WTC11 (cell line): ENCODE results near the gene PRKACB. TPM values are rescaled to one million over a fixed set of nuclear protein-coding genes. Genes with fewer than 3 reads are reported as not detected.

ENCODE experiments used
- ATAC-seq: fragments of 200-7000 bp; cut with Tn5 transposase; 2 replicates; pipeline ENCODE4 v1.10.0; 2021; ENCODE audit warnings: mild to moderate bottlenecking, moderate library complexity
- CTCF ChIA-PET: fragments of 300-600 bp; sonication (Branson Sonifier 250); formaldehyde crosslinking; loops from one replicate; lab custom pipeline; 2021; ENCODE audit warnings: antibody characterized with exemption; lab: Charles Lee
- POLR2A ChIA-PET: fragments of 350-600 bp; sonication (Branson Sonifier 250); formaldehyde crosslinking; loops from one replicate; lab custom pipeline; 2021; ENCODE audit warnings: antibody characterized with exemption; lab: Charles Lee
- DNase-seq: peaks from one replicate; pipeline ENCODE4 v3.0.0; 2021; ENCODE audit warnings: low spot score
- H3K27ac Mint-ChIP-seq: 2 replicates; pipeline ENCODE4 v1.8.0; 2021; ENCODE audit warnings: mixed read lengths
- H3K27me3 Mint-ChIP-seq: 2 replicates; pipeline ENCODE4 v1.8.0; 2021; ENCODE audit warnings: low read depth, mild to moderate bottlenecking, moderate library complexity, mixed read lengths
- H3K36me3 Mint-ChIP-seq: 2 replicates; pipeline ENCODE4 v1.8.0; 2021; ENCODE audit warnings: mixed read lengths
- H3K4me1 Mint-ChIP-seq: 2 replicates; pipeline ENCODE4 v1.8.0; 2022; ENCODE audit warnings: mixed read lengths
- H3K4me3 Mint-ChIP-seq: 2 replicates; pipeline ENCODE4 v1.8.0; 2021; ENCODE audit warnings: mild to moderate bottlenecking, moderate library complexity, mixed read lengths
- H3K9me3 Mint-ChIP-seq: 2 replicates; pipeline ENCODE4 v1.8.0; 2021; ENCODE audit warnings: mixed read lengths
- AFF4 ChIP-seq: sonication (generic); formaldehyde crosslinking; IDR thresholded peaks from 2 replicates; pipeline ENCODE4 v1.8.1; 2023; ENCODE audit warnings: mild to moderate bottlenecking, missing genetic modification reagents, borderline replicate concordance
- CDX4 ChIP-seq: fragments of 250-450 bp; sonication (Bioruptor Pico); IDR thresholded peaks from 2 replicates; pipeline ENCODE4 v1.9.0; 2021; ENCODE audit warnings: moderate library complexity, mild to moderate bottlenecking, inconsistent platforms, borderline replicate concordance
- E2F1 ChIP-seq: sonication (generic); formaldehyde crosslinking; IDR thresholded peaks from 2 replicates; pipeline ENCODE4 v1.8.0; 2022; ENCODE audit warnings: mild to moderate bottlenecking, missing genetic modification reagents
- ESRRA ChIP-seq: sonication (generic); formaldehyde crosslinking; IDR thresholded peaks from 2 replicates; pipeline ENCODE4 v1.8.1; 2022; ENCODE audit warnings: mild to moderate bottlenecking, missing genetic modification reagents, borderline replicate concordance
- GABPB1 ChIP-seq: sonication (generic); formaldehyde crosslinking; IDR thresholded peaks from 2 replicates; pipeline ENCODE4 v1.8.1; 2023; ENCODE audit warnings: mild to moderate bottlenecking, missing genetic modification reagents
- GRHL2 ChIP-seq: fragments of 250-450 bp; sonication (Bioruptor Pico); IDR thresholded peaks from 2 replicates; pipeline ENCODE4 v1.8.0; 2022; ENCODE audit warnings: mild to moderate bottlenecking, moderate library complexity; ENCODE audit not compliant: insufficient replicate concordance, severe bottlenecking
- IRF1 ChIP-seq: sonication (generic); formaldehyde crosslinking; IDR thresholded peaks from 2 replicates; pipeline ENCODE4 v1.8.0; 2023; ENCODE audit warnings: missing genetic modification reagents
- MYBL2 ChIP-seq: sonication (generic); formaldehyde crosslinking; IDR thresholded peaks from 2 replicates; pipeline ENCODE4 v1.8.1; 2023; ENCODE audit warnings: mild to moderate bottlenecking, moderate library complexity, missing genetic modification reagents
- NFE2L1 ChIP-seq: sonication (generic); formaldehyde crosslinking; IDR thresholded peaks from 2 replicates; pipeline ENCODE4 v1.8.1; 2023; ENCODE audit warnings: missing genetic modification reagents
- NFYB ChIP-seq: sonication (generic); formaldehyde crosslinking; conservative IDR thresholded peaks from 2 replicates; pipeline ENCODE4 v1.8.0; 2022; ENCODE audit warnings: low read depth, missing genetic modification reagents
- OVOL2 ChIP-seq: fragments of 250-450 bp; sonication (Bioruptor Pico); IDR thresholded peaks from 2 replicates; pipeline ENCODE4 v1.9.0; 2021; ENCODE audit warnings: mild to moderate bottlenecking, borderline replicate concordance
- TCF7 ChIP-seq: sonication (generic); formaldehyde crosslinking; IDR thresholded peaks from 2 replicates; pipeline ENCODE4 v1.8.0; 2022; ENCODE audit warnings: mild to moderate bottlenecking, low read depth, missing genetic modification reagents, moderate library complexity
- ZNF219 ChIP-seq: sonication (generic); formaldehyde crosslinking; IDR thresholded peaks from 2 replicates; pipeline ENCODE4 v1.8.0; 2023; ENCODE audit warnings: missing genetic modification reagents, mild to moderate bottlenecking, borderline replicate concordance
- ZNF423 ChIP-seq: fragments of 250-450 bp; sonication (Bioruptor Pico); IDR thresholded peaks from 2 replicates; pipeline ENCODE4 v2.1.2; 2022; ENCODE audit warnings: mild to moderate bottlenecking, moderate library complexity
- ZNF532 ChIP-seq: fragments of 250-450 bp; sonication (Bioruptor Pico); IDR thresholded peaks from 2 replicates; pipeline ENCODE4 v1.9.0; 2021; ENCODE audit warnings: mild to moderate bottlenecking, borderline replicate concordance
- total RNA-seq: library from RNA; stranded (reverse); gene quantifications from 3 replicates; pipeline ENCODE4 v1.2.3, GENCODE V29; 2021

PRKACB gene
- total RNA-seq, 1 experiment from 2014 or later, result 18.4 TPM

GRCh38 chr1:84254703-84255238 is 110.7 kb downstream of the PRKACB start:
- no peak overlapping the region for H3K4me3 Mint-ChIP-seq
- H3K27me3 Mint-ChIP-seq, result no peaks in the 10 kb centered on the region
- ChIA-PET CTCF (interaction anchor here (0.5 kb wide), 1 partner anchor 179 kb away, joined by 4 read pairs; no protein-coding TSS in a partner anchor), POLR2A (no interaction called here)
- peaks cover 6% of the 10 kb centered on the region; the same call in 1 of the 2 replicates for H3K36me3 Mint-ChIP-seq
- H3K27ac Mint-ChIP-seq, result no peak overlapping the region
- TF ChIP-seq GABPB1 (CRISPR knock-in tag), result no peak
- no peak for TF ChIP-seq ZNF532
- no peak for TF ChIP-seq MYBL2 (CRISPR knock-in tag)
- no peak for TF ChIP-seq E2F1 (CRISPR knock-in tag)
- TF ChIP-seq GRHL2 (CRISPR knock-in tag), result no peak
- no peak for TF ChIP-seq ESRRA (CRISPR knock-in tag)
- TF ChIP-seq ZNF219 (CRISPR knock-in tag), result no peak
- TF ChIP-seq NFE2L1 (CRISPR knock-in tag), result no peak
- no peak for TF ChIP-seq IRF1 (CRISPR knock-in tag)
- TF ChIP-seq CDX4, result no peak
- no peak for TF ChIP-seq OVOL2
- no peak for TF ChIP-seq NFYB (CRISPR knock-in tag)
- no peak for TF ChIP-seq TCF7 (CRISPR knock-in tag)
- TF ChIP-seq AFF4 (CRISPR knock-in tag), result no peak
- no peak for TF ChIP-seq ZNF423 (CRISPR knock-in tag)
- H3K9me3 Mint-ChIP-seq, result peaks cover 19% of the 10 kb centered on the region
- ATAC-seq, result peak; percentile 95
- H3K4me1 Mint-ChIP-seq, result peaks cover 12% of the 10 kb centered on the region
- DNase-seq, result no peak
